ENCODE results near the gene NR3C2.
"Not testable (repeated sequence)": the region's sequence is repeated elsewhere in the genome, so short reads cannot be mapped to it uniquely, and the experiment has no call there.

The NR3C2 gene

GRCh38 chr4:148114436-148114835 lies 327.8 kb downstream of the NR3C2 start:
- no peak for DNase-seq (ENCODE audit: low read depth in 1 of 2, low spot score in 1 of 2)

- no peak for DNase-seq (ENCODE audit: low read depth in 1 of 2, low spot score in 1 of 2)
Observed at GRCh38 chr4:148112231-148112982, 329.8 kb downstream of the NR3C2 start.

GRCh38 chr4:148110169-148110568 lies 332.0 kb downstream of the NR3C2 start:
- no peak for DNase-seq (ENCODE audit: low read depth in 1 of 2, low spot score in 1 of 2)

GRCh38 chr4:148109216-148109615 lies 333.0 kb downstream of the NR3C2 start:
- DNase-seq (ENCODE audit: low read depth in 1 of 2, low spot score in 1 of 2): no peak

- no peak for DNase-seq (ENCODE audit: low read depth in 1 of 2, low spot score in 1 of 2)
Observed at GRCh38 chr4:148108766-148109165, 333.4 kb downstream of the NR3C2 start.

- DNase-seq (ENCODE audit: low read depth in 1 of 2, low spot score in 1 of 2): no peak
Observed at GRCh38 chr4:148103597-148104355, 338.4 kb downstream of the NR3C2 start.

- DNase-seq (ENCODE audit: low read depth in 1 of 2, low spot score in 1 of 2): no peak
Observed at GRCh38 chr4:148101790-148102189, 340.4 kb downstream of the NR3C2 start.

- DNase-seq (ENCODE audit: low read depth in 1 of 2, low spot score in 1 of 2): no peak
Observed at GRCh38 chr4:148101235-148101634, 341.0 kb downstream of the NR3C2 start.

GRCh38 chr4:148097801-148098200 lies 344.4 kb downstream of the NR3C2 start:
- DNase-seq (ENCODE audit: low read depth in 1 of 2, low spot score in 1 of 2): no peak

GRCh38 chr4:148095346-148095923 lies 346.8 kb downstream of the NR3C2 start:
- no peak for DNase-seq (ENCODE audit: low read depth in 1 of 2, low spot score in 1 of 2)

- DNase-seq (ENCODE audit: low read depth in 1 of 2, low spot score in 1 of 2): no peak
Observed at GRCh38 chr4:148094149-148094548, 348.1 kb downstream of the NR3C2 start.

GRCh38 chr4:148093065-148093464 lies 349.1 kb downstream of the NR3C2 start:
- DNase-seq (ENCODE audit: low read depth in 1 of 2, low spot score in 1 of 2): no peak

GRCh38 chr4:148092316-148093014 lies 349.7 kb downstream of the NR3C2 start:
- DNase-seq (ENCODE audit: low read depth in 1 of 2, low spot score in 1 of 2): no peak

GRCh38 chr4:148091896-148092295 lies 350.3 kb downstream of the NR3C2 start:
- no peak for DNase-seq (ENCODE audit: low read depth in 1 of 2, low spot score in 1 of 2)

GRCh38 chr4:148090503-148091476 lies 351.4 kb downstream of the NR3C2 start:
- DNase-seq (ENCODE audit: low read depth in 1 of 2, low spot score in 1 of 2): no peak

- no peak for DNase-seq (ENCODE audit: low read depth in 1 of 2, low spot score in 1 of 2)
Observed at GRCh38 chr4:148090029-148090428, 352.2 kb downstream of the NR3C2 start.

- DNase-seq (ENCODE audit: low read depth in 1 of 2, low spot score in 1 of 2): no peak
Observed at GRCh38 chr4:148089624-148090023, 352.6 kb downstream of the NR3C2 start.

- DNase-seq (ENCODE audit: low read depth in 1 of 2, low spot score in 1 of 2): not testable (repeated sequence)
Observed at GRCh38 chr4:148083073-148083472, 359.1 kb downstream of the NR3C2 start.

- no peak for DNase-seq (ENCODE audit: low read depth in 1 of 2, low spot score in 1 of 2)
Observed at GRCh38 chr4:148081745-148082144, 360.5 kb downstream of the NR3C2 start.

GRCh38 chr4:148081267-148081666 lies 360.9 kb downstream of the NR3C2 start:
- DNase-seq (ENCODE audit: low read depth in 1 of 2, low spot score in 1 of 2): no peak
